Measurements from ENCODE around the gene MAPKAPK3. TPM values are rescaled to one million over a fixed set of nuclear protein-coding genes. Genes with fewer than 3 reads are reported as not detected.
A peak's percentile ranks its signal among the peaks of the same experiment; 100 is the strongest.

The MAPKAPK3 gene
- total RNA-seq, 1 donor from 2014 or later, result 21.2 TPM

DNA sequence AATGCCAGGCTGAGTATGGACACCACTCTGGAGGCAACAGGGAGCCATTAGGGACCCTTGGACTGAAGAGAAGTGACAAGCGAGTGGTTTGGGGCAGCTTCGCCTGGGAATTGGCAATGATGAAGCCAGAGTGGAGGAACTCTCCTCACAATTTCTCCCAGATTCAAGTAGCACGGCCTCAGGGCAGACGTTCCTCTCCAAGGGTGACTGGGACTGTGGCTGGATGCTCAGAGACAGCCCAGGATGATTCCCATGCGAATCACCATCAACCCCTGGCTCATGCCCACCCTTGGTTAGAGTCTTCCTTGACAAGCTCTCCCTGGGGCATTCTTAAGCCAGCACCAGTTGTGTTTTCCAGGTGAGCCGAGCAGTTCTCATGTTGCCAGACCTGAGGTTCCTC is 41.5 kb downstream of the MAPKAPK3 start:
- H3K27me3 Mint-ChIP-seq (ENCODE audit: low read depth), result no peaks in the 10 kb centered on the region
- no peak overlapping the region for H3K4me3 Mint-ChIP-seq (ENCODE audit: unreplicated experiment)
- no peaks in the 10 kb centered on the region for H3K36me3 Mint-ChIP-seq (ENCODE audit: low read depth)
- H3K9me3 Mint-ChIP-seq (ENCODE audit: low read depth), result no peaks in the 10 kb centered on the region
- H3K27ac Mint-ChIP-seq (ENCODE audit: unreplicated experiment), result no peak overlapping the region
- peak; percentile 20 for DNase-seq (ENCODE audit: low spot score)
- TF ChIP-seq, protein P1, sequence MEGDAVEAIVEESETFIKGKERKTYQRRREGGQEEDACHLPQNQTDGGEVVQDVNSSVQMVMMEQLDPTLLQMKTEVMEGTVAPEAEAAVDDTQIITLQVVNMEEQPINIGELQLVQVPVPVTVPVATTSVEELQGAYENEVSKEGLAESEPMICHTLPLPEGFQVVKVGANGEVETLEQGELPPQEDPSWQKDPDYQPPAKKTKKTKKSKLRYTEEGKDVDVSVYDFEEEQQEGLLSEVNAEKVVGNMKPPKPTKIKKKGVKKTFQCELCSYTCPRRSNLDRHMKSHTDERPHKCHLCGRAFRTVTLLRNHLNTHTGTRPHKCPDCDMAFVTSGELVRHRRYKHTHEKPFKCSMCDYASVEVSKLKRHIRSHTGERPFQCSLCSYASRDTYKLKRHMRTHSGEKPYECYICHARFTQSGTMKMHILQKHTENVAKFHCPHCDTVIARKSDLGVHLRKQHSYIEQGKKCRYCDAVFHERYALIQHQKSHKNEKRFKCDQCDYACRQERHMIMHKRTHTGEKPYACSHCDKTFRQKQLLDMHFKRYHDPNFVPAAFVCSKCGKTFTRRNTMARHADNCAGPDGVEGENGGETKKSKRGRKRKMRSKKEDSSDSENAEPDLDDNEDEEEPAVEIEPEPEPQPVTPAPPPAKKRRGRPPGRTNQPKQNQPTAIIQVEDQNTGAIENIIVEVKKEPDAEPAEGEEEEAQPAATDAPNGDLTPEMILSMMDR (IDR thresholded peaks at IDR 0.05), result no peak
- H3K4me1 Mint-ChIP-seq (ENCODE audit: low read depth), result peaks cover 3% of the 10 kb centered on the region

DNA sequence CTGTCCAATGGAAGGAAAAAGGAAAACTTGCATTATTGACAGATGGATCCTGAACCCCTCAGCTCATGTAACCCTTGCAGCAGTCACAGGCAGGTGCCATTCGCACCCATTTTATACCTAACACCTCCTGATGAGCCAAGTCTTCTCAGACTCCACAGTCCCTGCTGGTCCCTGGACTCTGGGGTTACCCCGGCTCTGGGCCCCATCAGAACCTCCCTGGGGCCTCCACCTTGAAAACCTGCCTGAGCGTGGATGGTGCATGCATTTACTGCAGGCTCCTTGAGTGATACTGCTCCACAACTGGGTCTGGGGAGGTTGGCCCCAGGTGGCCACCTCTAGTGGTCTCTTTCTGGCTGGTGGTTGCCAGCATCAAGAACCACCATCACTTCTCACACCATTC is 41.9 kb downstream of the MAPKAPK3 start:
- Mint-ChIP-seq H3K4me3 (ENCODE audit: unreplicated experiment) (no peak overlapping the region), H3K36me3 (ENCODE audit: low read depth) (no peaks in the 10 kb centered on the region), H3K27ac (ENCODE audit: unreplicated experiment) (no peak overlapping the region), H3K9me3 (ENCODE audit: low read depth) (no peaks in the 10 kb centered on the region), H3K27me3 (ENCODE audit: low read depth) (no peaks in the 10 kb centered on the region), H3K4me1 (ENCODE audit: low read depth) (peaks cover 3% of the 10 kb centered on the region)
- peak; percentile 59 for DNase-seq (ENCODE audit: low spot score)
- TF ChIP-seq, protein P1 (IDR thresholded peaks at IDR 0.05), result no peak

DNA sequence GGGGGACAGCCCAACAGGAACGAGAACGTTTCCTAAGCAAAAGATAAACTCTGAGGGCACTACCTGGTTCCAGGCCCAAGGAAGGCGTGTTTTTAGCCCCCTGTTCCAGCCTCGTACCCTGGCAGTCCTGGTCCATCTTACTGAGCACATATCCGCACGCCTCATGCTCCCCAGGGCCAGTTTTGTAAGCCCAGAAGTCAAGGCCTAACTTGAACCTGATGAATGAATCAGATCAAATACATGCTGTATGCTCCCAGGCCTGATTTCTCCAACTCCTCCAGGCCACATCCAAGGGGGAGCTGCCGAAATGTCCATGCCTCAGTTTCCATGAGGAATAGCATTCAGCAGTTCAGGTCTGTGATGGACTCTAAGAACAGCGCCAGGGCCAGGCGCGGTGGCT is 43.4 kb downstream of the MAPKAPK3 start:
- no peak overlapping the region for H3K27ac Mint-ChIP-seq (ENCODE audit: unreplicated experiment)

DNA sequence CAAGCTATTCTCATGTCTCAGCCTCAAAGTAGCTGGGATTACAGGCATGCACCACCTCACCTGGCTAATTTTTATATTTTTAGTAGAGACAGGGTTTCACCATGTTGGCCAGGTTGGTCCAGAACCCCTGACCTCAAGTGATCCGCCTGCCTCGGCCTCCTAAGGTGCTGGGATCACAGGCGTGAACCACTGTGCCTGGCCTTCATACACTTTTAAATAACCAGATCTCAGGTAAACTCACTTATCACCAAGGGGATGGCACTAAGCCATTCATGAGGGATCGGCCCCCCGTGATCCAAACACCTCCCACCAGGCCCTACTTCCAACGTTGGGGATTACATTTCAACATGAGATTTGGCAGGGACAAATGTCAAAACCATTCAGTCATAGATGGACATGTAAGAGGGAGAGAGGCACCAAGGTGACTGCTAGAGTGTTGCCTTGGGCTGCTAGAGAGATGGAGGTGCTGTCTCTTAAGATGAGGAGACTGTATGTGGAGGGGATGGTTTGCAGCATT is 44.4 kb downstream of the MAPKAPK3 start:
- no peaks in the 10 kb centered on the region for H3K9me3 Mint-ChIP-seq (ENCODE audit: low read depth)
- no peak overlapping the region for H3K27ac Mint-ChIP-seq (ENCODE audit: unreplicated experiment)
- peaks cover 3% of the 10 kb centered on the region for H3K27me3 Mint-ChIP-seq (ENCODE audit: low read depth)
- peak; percentile 37 for DNase-seq (ENCODE audit: low spot score)
- TF ChIP-seq, protein P1 (IDR thresholded peaks at IDR 0.05), result no peak
- no peaks in the 10 kb centered on the region for H3K36me3 Mint-ChIP-seq (ENCODE audit: low read depth)
- H3K4me1 Mint-ChIP-seq (ENCODE audit: low read depth), result peaks cover 3% of the 10 kb centered on the region
- no peak overlapping the region for H3K4me3 Mint-ChIP-seq (ENCODE audit: unreplicated experiment)

More for the DNA sequence above, 43.4 kb downstream of the MAPKAPK3 start:
- Mint-ChIP-seq H3K36me3 (ENCODE audit: low read depth) (no peaks in the 10 kb centered on the region), H3K27me3 (ENCODE audit: low read depth) (peaks cover 2% of the 10 kb centered on the region), H3K4me3 (ENCODE audit: unreplicated experiment) (no peak overlapping the region), H3K9me3 (ENCODE audit: low read depth) (no peaks in the 10 kb centered on the region), H3K4me1 (ENCODE audit: low read depth) (peaks cover 3% of the 10 kb centered on the region)
- peak; percentile 24 for DNase-seq (ENCODE audit: low spot score)
- TF ChIP-seq, protein P1 (IDR thresholded peaks at IDR 0.05), result no peak

DNA sequence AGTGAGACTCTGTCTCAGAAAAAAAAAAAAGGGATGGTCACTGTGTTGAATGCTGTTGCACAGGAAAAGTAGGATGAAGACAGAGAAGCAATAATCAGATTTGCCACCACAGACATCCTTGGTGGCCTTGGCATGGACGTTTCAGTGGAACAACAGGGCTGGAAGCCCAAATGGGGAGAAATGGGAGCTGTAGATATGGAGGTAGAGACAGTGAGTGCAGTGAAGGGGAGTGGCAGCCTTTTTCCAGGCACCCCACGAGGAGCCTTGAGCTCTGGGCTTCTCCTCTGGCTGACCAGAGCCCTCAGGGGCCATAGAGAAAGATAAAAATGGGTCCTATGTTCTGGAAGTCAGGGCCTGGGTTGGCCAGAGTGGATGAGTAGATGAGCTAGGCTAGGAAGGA is 45.5 kb downstream of the MAPKAPK3 start:
- Mint-ChIP-seq H3K4me1 (ENCODE audit: low read depth) (peaks cover 3% of the 10 kb centered on the region), H3K4me3 (ENCODE audit: unreplicated experiment) (no peak overlapping the region), H3K36me3 (ENCODE audit: low read depth) (no peaks in the 10 kb centered on the region), H3K27me3 (ENCODE audit: low read depth) (peaks cover 7% of the 10 kb centered on the region), H3K27ac (ENCODE audit: unreplicated experiment) (no peak overlapping the region), H3K9me3 (ENCODE audit: low read depth) (no peaks in the 10 kb centered on the region)
- TF ChIP-seq, protein P1 (IDR thresholded peaks at IDR 0.05), result no peak
- DNase-seq (ENCODE audit: low spot score), result peak; percentile 32
